B cell (primary cell): ENCODE measurements around the gene EIF3I.

Experiments used
- CTCF ChIP-seq: fragments of 200-600 bp; IDR thresholded peaks from one replicate; pipeline ENCODE4 v1.8.0; 2022; ENCODE audit warnings: antibody characterized with exemption, mild to moderate bottlenecking
- EZH2 ChIP-seq: IDR thresholded peaks from 2 replicates; pipeline ENCODE4 v1.6.1; 2012; ENCODE audit warnings: borderline replicate concordance, low read depth, mild to moderate bottlenecking, moderate library complexity, low read length; ENCODE audit not compliant: insufficient read depth, poor library complexity, severe bottlenecking

GRCh38 chr1:32180186-32181060, 41.8 kb upstream of the EIF3I start:
- TF ChIP-seq CTCF (no peak), EZH2 (no peak)
